ENCODE results near the gene CLSTN2. TPM values are rescaled to one million over a fixed set of nuclear protein-coding genes. Genes with fewer than 3 reads are reported as not detected.

The CLSTN2 gene
- total and polyA plus RNA-seq, 2 experiments from 2014 or later = 3.5 to 7.0 TPM

GRCh38 chr3:140521751-140522445 lies 586.9 kb downstream of the CLSTN2 start:
- Histone ChIP-seq H3K27me3 (no peaks in the 10 kb centered on the region), H3K27ac (no peak overlapping the region), H3K4me1 (ENCODE audit: low read depth) (no peaks in the 10 kb centered on the region), H3K36me3 (no peaks in the 10 kb centered on the region), H3K9me3 (ENCODE audit: low read depth) (no peaks in the 10 kb centered on the region), H3K4me3 (no peak overlapping the region)
- TF ChIP-seq CTCF (IDR thresholded peaks at IDR 0.05; ENCODE audit: low read depth, low read length) = no peak
- DNase-seq (ENCODE audit: low read depth in 1 of 2, low spot score in 1 of 2) = no peak

- TF ChIP-seq CTCF (IDR thresholded peaks at IDR 0.05; ENCODE audit: low read depth, low read length) = no peak
- Histone ChIP-seq H3K4me3 (no peak overlapping the region), H3K27ac (no peak overlapping the region), H3K4me1 (ENCODE audit: low read depth) (no peaks in the 10 kb centered on the region), H3K36me3 (no peaks in the 10 kb centered on the region), H3K27me3 (no peaks in the 10 kb centered on the region), H3K9me3 (ENCODE audit: low read depth) (no peaks in the 10 kb centered on the region)
- no peak for DNase-seq (ENCODE audit: low read depth in 1 of 2, low spot score in 1 of 2)
Measured at GRCh38 chr3:140522653-140523380, 587.8 kb downstream of the CLSTN2 start.

GRCh38 chr3:140523600-140523999 lies 588.6 kb downstream of the CLSTN2 start:
- TF ChIP-seq CTCF (IDR thresholded peaks at IDR 0.05; ENCODE audit: low read depth, low read length) = no peak
- no peaks in the 10 kb centered on the region for H3K27me3 ChIP-seq
- H3K4me1 ChIP-seq (ENCODE audit: low read depth) = no peaks in the 10 kb centered on the region
- H3K9me3 ChIP-seq (ENCODE audit: low read depth) = no peaks in the 10 kb centered on the region
- no peak for DNase-seq (ENCODE audit: low read depth in 1 of 2, low spot score in 1 of 2)
- H3K4me3 ChIP-seq = no peak overlapping the region
- no peak overlapping the region for H3K27ac ChIP-seq
- no peaks in the 10 kb centered on the region for H3K36me3 ChIP-seq

DNA sequence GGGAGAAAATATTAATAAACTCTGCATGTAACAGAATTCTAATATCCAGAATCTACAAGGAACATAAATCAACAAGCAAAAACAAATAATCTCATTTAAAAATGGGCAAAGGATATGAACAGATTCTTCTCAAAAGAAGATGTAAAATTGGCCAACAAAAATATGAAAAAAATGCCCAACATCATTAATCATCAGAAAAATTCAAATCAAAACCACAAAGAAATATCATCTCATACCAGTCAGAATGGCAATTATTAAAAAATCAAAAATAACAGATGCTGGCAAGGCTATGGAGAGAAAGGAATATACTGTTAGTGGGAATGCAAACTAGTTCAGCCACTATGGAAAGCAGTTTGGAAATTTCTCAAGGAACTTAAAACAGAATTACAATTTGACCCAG lies 592.2 kb downstream of the CLSTN2 start:
- H3K9me3 ChIP-seq (ENCODE audit: low read depth) = no peaks in the 10 kb centered on the region
- H3K27me3 ChIP-seq = no peaks in the 10 kb centered on the region
- no peak for TF ChIP-seq CTCF (IDR thresholded peaks at IDR 0.05; ENCODE audit: low read depth, low read length)
- no peaks in the 10 kb centered on the region for H3K36me3 ChIP-seq
- H3K27ac ChIP-seq = no peak overlapping the region
- H3K4me1 ChIP-seq (ENCODE audit: low read depth) = no peaks in the 10 kb centered on the region
- H3K4me3 ChIP-seq = no peak overlapping the region
- no peak for DNase-seq (ENCODE audit: low read depth in 1 of 2, low spot score in 1 of 2)

- no peak overlapping the region for H3K27ac ChIP-seq
- H3K9me3 ChIP-seq (ENCODE audit: low read depth) = no peaks in the 10 kb centered on the region
- no peaks in the 10 kb centered on the region for H3K27me3 ChIP-seq
Measured at GRCh38 chr3:140529096-140529495, 594.1 kb downstream of the CLSTN2 start.

More at GRCh38 chr3:140529096-140529495, 594.1 kb downstream of the CLSTN2 start:
- TF ChIP-seq CTCF (IDR thresholded peaks at IDR 0.05; ENCODE audit: low read depth, low read length) = no peak
- Histone ChIP-seq H3K4me3 (no peak overlapping the region), H3K4me1 (ENCODE audit: low read depth) (no peaks in the 10 kb centered on the region), H3K36me3 (no peaks in the 10 kb centered on the region)
- DNase-seq (ENCODE audit: low read depth in 1 of 2, low spot score in 1 of 2) = no peak

Data from cardiac muscle cell (in vitro differentiated cells and primary cell).